ENCODE measurements around the gene EPS8L2.
"Not testable (repeated sequence)": the region's sequence is repeated elsewhere in the genome, so short reads cannot be mapped to it uniquely, and the experiment has no call there.

Gene EPS8L2

GRCh38 chr11:690244-690643 lies 15.8 kb upstream of the EPS8L2 start:
- not testable (repeated sequence) for DNase-seq

- peak; percentile 36 for DNase-seq
Measured at GRCh38 chr11:690738-691633, 15.0 kb upstream of the EPS8L2 start.

GRCh38 chr11:691710-692590 lies 14.1 kb upstream of the EPS8L2 start:
- DNase-seq: no peak

GRCh38 chr11:692824-693414 lies 13.1 kb upstream of the EPS8L2 start:
- peak; percentile 32 for DNase-seq

- no peak for DNase-seq
Measured at GRCh38 chr11:693415-693831, 12.6 kb upstream of the EPS8L2 start.

GRCh38 chr11:693887-694562 lies 12.0 kb upstream of the EPS8L2 start:
- DNase-seq: no peak

- peak; percentile 99 for DNase-seq
Measured at GRCh38 chr11:694563-695287, 11.3 kb upstream of the EPS8L2 start, which contains the start of gene DEAF1. DEAF1 (minus strand) TSS chr11:695222; CDS start chr11:695047, 175 bp downstream.

GRCh38 chr11:695288-695537 lies 10.8 kb upstream of the EPS8L2 start:
- DNase-seq: no peak

GRCh38 chr11:695538-696248 lies 10.3 kb upstream of the EPS8L2 start, which contains the start of gene TMEM80:
TMEM80 (plus strand) TSS chr11:695816; CDS start chr11:695828, 12 bp downstream.
- DNase-seq: peak; percentile 98

- no peak for DNase-seq
Measured at GRCh38 chr11:696955-697491, 9.0 kb upstream of the EPS8L2 start.

GRCh38 chr11:697811-698311 lies 8.2 kb upstream of the EPS8L2 start:
- no peak for DNase-seq

GRCh38 chr11:698493-699115 lies 7.4 kb upstream of the EPS8L2 start:
- no peak for DNase-seq

GRCh38 chr11:699116-699508 lies 6.9 kb upstream of the EPS8L2 start:
- DNase-seq: no peak

GRCh38 chr11:699753-700152 lies 6.3 kb upstream of the EPS8L2 start:
- DNase-seq: no peak

- DNase-seq: no peak
Measured at GRCh38 chr11:701741-702461, 4.1 kb upstream of the EPS8L2 start.

GRCh38 chr11:702462-703461 lies 3.3 kb upstream of the EPS8L2 start:
- DNase-seq: no peak

- DNase-seq: no peak
Measured at GRCh38 chr11:703506-703905, 2.5 kb upstream of the EPS8L2 start.

GRCh38 chr11:704228-704674 lies 1.8 kb upstream of the EPS8L2 start:
- DNase-seq: no peak
